GM12874 (cell line): Measurements from ENCODE around the gene CDK6.

ENCODE experiments used
- CTCF ChIP-seq: IDR thresholded peaks from 2 replicates; pipeline ENCODE4 v1.5.1; 2011; ENCODE audit warnings: low read depth, mild to moderate bottlenecking, control low read depth, low read length, moderate library complexity; ENCODE audit not compliant: insufficient read depth

Gene CDK6

GRCh38 chr7:92809397-92809759 is 27.0 kb downstream of the CDK6 start:
- TF ChIP-seq CTCF: no peak

DNA sequence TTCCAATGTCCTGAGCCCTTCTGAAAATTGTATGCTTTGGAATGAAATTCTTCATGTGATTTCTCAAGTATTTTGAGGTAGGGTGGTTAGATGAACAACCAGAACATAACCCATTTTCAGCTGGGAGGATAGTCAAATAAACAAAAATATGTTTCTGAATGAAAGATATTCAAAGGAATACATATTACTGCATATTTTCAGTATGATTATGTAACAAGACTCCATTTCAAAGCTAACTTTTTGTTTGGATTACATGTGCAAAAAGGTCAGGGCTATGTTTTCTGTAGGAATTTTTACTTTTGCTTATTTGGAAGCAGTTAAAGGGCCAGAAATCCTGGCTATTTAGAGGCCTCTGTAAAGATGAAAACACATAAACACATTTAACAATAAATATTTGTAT is 27.7 kb downstream of the CDK6 start:
- no peak for TF ChIP-seq CTCF

DNA sequence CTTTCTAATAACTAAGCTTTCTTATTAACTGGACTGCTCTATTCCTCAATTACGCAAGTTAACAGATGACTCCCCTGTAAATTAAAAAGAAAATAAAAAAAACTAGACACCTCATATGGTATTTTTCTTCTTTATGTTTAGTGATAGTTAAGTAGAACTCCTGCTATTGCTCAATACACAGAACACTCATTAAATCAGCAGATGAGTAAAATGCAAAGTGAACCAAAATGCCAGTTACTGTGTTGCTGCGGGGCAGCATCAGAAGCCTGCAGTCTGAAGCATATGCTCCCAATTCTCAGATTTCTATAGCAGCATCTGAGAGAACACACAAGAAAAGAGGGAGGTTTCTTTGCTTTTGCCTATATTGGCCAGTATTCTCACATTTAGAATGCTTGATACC is 28.4 kb downstream of the CDK6 start:
- TF ChIP-seq CTCF: no peak

GRCh38 chr7:92806496-92806895 is 29.9 kb downstream of the CDK6 start:
- TF ChIP-seq CTCF: no peak

DNA sequence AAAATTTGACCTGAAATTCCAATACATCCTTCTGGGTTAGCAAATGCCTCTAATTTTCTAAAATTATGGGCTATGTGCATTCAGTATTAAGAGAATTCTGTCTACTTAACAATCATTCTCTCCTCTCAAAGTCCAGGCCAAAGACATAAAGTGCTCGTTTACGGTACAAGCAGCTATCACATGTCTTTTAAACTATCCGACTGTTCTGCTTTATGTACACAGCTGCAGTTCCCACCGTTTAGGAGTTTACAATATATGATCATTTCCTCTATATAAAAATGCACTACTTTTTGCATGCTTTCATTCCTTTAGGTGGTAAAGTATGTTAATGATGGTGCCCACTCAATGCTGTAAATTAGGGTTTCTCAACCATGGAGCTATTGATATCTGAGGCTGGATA is 34.0 kb downstream of the CDK6 start:
- TF ChIP-seq CTCF: no peak

- TF ChIP-seq CTCF: no peak
These were observed 36.7 kb downstream of the CDK6 start for GRCh38 chr7:92799446-92800211.

GRCh38 chr7:92798517-92799249 is 37.7 kb downstream of the CDK6 start:
- no peak for TF ChIP-seq CTCF
